LNCAP (cell line): ENCODE measurements around the gene PITPNB.

Experiments used
- TF ChIP-seq, protein P1 (sequence below): fragments of 450-650 bp; IDR thresholded peaks from 2 replicates; pipeline ENCODE4 v1.5.1; 2017; ENCODE audit warnings: mild to moderate bottlenecking

Gene PITPNB

DNA sequence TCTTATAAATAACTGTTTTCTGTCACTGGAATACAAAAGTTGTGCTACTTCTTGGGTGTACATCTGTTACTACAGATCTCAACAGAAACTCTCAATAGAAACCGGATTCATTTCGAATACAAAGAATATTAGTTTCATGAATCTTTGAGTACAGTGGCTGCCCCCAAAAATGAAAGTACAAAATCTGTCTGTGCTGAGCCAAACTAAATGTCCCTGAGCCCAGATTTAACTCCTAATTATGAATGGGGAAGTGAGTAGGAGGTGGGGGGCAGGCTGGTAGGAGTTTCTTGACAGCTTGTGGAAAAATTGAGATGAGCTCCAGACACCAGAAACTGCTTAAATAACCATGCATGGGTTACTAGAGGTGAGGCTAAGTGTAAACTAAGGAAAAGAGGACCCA is 41.6 kb downstream of the PITPNB start:
- TF ChIP-seq, protein P1, sequence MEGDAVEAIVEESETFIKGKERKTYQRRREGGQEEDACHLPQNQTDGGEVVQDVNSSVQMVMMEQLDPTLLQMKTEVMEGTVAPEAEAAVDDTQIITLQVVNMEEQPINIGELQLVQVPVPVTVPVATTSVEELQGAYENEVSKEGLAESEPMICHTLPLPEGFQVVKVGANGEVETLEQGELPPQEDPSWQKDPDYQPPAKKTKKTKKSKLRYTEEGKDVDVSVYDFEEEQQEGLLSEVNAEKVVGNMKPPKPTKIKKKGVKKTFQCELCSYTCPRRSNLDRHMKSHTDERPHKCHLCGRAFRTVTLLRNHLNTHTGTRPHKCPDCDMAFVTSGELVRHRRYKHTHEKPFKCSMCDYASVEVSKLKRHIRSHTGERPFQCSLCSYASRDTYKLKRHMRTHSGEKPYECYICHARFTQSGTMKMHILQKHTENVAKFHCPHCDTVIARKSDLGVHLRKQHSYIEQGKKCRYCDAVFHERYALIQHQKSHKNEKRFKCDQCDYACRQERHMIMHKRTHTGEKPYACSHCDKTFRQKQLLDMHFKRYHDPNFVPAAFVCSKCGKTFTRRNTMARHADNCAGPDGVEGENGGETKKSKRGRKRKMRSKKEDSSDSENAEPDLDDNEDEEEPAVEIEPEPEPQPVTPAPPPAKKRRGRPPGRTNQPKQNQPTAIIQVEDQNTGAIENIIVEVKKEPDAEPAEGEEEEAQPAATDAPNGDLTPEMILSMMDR: no peak

DNA sequence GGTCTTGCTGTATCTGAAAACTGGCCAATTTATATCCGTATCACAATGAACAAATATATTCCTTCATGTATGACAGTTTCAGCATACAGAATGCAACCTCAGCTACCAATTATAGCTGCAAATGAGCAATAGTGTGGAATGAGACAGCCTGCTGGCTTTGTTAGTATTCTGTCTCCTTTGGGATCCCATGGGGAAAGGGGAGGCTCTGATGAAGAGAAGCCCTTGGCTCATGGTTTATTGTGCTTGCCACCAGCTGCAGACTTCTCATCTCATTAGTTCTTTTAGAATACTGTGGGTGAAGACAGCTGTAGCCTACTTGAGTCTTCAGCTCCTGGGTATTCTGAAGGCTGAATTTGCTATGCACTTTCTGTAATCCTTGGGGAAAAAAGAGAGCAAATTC is 42.4 kb downstream of the PITPNB start:
- TF ChIP-seq, protein P1: no peak

DNA sequence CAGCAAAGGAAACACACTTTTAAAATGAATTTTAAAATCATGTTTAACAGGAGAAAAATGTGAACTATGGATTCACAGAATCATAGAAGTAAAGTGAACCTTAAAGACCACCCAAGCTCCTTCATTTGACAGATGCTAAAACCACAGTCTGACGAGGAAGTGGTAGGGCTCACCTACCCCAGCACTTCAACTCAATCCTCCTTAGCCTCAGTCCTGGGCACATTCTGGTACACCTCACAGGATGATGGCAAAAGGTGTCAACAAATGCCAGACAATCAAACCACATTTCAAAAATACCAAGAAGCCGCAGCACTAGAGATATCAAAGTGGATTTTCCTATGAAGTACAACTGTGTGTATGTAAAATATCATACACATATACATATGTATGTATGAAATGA is 43.1 kb downstream of the PITPNB start:
- TF ChIP-seq, protein P1: no peak

DNA sequence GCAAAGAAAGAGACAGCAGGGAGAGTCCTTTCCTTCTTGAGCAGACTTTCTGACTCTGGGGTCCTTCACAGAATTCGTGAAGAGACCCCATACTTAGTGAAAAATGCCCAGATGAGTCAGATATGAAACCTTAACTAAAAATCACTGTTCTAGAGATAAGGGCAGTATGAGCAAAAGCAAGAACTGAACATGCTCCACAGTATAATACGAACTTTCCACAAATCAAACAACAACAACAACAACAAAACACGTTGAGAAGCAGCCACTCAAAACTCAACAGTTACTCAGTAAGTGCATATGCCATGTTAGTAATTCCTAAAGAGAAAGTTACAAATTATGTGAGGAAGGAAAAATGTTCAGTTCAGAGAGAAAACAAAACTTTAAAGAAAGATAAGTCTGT is 44.3 kb downstream of the PITPNB start:
- TF ChIP-seq, protein P1: no peak

DNA sequence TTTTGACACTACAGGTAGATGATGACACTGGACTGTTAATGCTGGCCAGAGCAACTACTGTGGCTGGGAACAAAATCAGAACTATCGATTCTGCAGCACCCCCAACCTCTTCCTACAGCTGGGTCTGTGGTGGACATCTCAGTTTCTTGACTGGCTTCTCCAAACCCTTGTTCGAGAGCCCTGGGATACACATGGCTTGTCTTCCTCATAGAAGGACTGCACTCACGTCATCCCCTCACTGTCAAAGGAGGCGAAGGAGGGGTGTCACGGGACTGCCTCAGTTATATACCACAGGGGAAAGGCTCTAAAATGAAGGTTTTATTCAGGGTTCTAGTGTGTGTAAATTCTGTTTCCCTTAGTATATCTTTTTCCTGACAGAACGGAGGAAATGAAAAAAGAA is 44.9 kb downstream of the PITPNB start:
- TF ChIP-seq, protein P1: no peak

DNA sequence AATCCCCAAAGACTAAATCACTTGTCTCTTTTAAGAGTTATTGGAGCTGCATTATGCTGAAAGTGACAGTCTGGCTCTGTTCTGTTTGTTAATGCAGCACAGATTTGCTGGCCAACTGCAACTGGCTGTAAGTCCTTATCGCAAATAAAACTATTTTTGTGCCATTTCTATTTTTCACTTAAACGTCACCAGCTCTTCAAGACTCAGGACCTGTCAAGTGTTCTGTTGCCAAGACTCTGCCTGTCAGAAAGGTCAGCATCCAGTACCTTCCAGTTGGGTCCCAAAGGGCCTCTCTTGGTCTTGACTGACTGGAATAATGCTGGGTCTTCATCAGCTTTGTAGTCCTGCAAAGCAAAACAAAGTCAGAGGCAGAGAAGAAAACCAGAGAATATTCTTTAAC is 45.6 kb downstream of the PITPNB start:
- TF ChIP-seq, protein P1: no peak

DNA sequence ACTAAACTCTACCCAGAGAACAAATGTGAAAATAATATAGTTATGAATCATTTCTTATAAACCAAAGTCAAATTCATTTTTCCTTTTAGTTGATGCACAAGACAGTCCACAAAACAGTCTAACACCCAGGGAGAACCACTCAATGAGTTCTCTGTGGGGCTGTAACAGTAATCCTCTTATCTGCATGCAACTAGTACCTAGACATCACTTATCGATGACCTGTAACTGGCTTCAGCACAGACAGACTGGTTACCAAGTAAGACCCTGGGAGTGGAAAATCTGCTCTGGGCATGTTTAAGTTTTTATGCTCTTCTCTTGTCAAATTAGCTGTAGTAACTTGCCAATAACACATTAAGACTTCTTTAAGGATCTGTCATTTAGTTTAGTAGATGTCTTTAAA is 46.6 kb downstream of the PITPNB start:
- TF ChIP-seq, protein P1: no peak

DNA sequence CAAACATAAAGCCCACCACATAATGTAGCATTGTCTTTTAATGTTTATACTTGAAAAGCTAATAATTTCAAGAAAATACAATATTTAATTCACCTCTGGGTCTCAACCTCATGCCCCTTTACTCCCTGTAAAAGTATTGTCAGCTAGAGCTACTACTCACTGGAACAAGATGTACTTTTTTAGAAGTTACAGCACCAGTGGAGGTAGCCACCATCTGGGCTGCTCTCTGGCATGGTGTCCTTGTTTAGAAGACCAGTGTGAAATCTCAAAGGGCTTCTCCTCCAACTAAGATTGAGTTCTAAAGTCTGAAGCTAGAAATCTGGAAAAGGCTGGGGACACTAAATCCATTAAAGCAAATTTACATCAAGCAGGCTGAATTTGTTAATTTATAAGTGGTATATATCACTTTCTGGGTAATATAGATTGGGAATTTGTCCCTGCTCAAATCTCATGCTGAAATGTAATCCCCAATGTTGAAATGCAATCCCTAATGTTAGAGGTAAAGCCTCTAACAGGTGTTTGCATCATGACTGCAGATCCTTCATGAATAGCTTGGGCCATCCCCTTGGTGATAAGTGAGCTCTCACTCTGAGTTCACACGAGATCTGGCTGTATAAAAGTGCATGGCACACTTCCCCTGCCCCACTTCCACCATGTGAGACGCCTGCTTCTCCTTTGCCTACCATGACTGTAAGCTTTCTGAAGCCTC is 47.6 kb downstream of the PITPNB start:
- TF ChIP-seq, protein P1: no peak
